Measurements from ENCODE around the gene TMPRSS4. TPM values are rescaled to one million over a fixed set of nuclear protein-coding genes. Genes with fewer than 3 reads are reported as not detected.

Gene TMPRSS4
- polyA plus RNA-seq, 1 of the 3 experiments (the other 2 are of a cell fraction) = not detected

DNA sequence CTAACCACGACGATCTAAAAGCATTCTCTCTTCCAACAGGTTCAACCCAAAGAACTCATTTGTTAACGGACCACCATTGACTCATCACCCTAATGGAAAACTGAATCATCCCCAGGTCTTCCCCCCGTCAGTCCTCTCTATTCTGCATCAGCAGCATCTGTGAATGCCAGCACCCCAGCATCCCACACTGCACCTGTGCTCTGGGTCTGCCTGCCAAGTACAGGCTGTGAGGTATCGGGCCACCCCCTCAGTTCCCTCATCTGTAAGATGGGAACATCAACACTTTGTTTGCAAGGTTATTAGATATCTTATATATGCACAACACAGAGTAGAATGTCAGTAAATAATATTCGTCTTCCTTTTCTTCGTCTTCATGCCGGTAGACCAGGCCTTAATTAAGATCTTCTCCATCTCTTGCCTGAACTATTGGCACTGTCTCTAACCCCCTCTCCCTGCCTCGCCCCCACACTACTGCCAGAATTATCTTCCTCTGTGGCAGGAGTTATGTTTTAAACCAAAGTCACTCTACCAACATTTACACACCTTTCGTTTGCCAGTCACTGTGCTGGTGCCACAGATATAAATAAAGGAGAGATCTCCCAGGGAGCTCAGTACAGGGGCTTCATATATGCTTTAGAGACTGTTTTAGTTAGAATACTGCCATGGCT is 7.8 kb upstream of the TMPRSS4 start:
- POLR2A ChIA-PET = no interaction called here
- H3K27me3 ChIP-seq (ENCODE audit: insufficient read depth) = no peaks in the 10 kb centered on the region
- WGBS (ENCODE audit: low lambda C conversion rate) = 68% methylated on average over 10 of the region's 10 CpGs
- TF ChIP-seq SIN3A (IDR thresholded peaks at IDR 0.05; ENCODE audit: borderline replicate concordance, low read depth, low read length) (no peak), RCOR1 (IDR thresholded peaks at IDR 0.05; ENCODE audit: low read length) (no peak), JUND (IDR thresholded peaks at IDR 0.05) (no peak)
- H3K4me1 ChIP-seq (ENCODE audit: control insufficient read depth in 1 of 2, insufficient read depth in 2 of 2, low read depth in 1 of 2, low read length in 1 of 2) = no peaks in the 10 kb centered on the region
- H3K9ac ChIP-seq = no peak overlapping the region
- H3K27ac ChIP-seq (ENCODE audit: low read depth in 2 of 2, low read length in 1 of 2) = no peak overlapping the region
- no peak overlapping the region for H3K4me3 ChIP-seq (ENCODE audit: low read depth in 2 of 2, low read length in 1 of 2)
- DNase-seq = no peak
- no peak overlapping the region for H2AFZ ChIP-seq (ENCODE audit: low read depth)
- no peaks in the 10 kb centered on the region for H4K20me1 ChIP-seq (ENCODE audit: insufficient read depth)
- no peaks in the 10 kb centered on the region for H3K36me3 ChIP-seq (replicated peaks in 1 of 2; ENCODE audit: control insufficient read depth in 1 of 2, insufficient read depth in 2 of 2, low read length in 1 of 2)
- H3K9me3 ChIP-seq = no peaks in the 10 kb centered on the region
- no peak overlapping the region for H3K4me2 ChIP-seq
- CTCF ChIA-PET = interaction anchor here (1.1 to 2.8 kb wide), 3 partner anchors 16 to 102 kb away, joined by 3 to 13 read pairs (median 3); no protein-coding TSS in a partner anchor
- no peaks in the 10 kb centered on the region for H3F3A ChIP-seq (replicated peaks; ENCODE audit: insufficient read depth)
- no peaks in the 10 kb centered on the region for H3K9me2 ChIP-seq
- no peaks in the 10 kb centered on the region for H3K79me2 ChIP-seq (ENCODE audit: insufficient read depth)

- H2AFZ ChIP-seq (ENCODE audit: low read depth) = no peak overlapping the region
- H3K4me1 ChIP-seq (ENCODE audit: control insufficient read depth in 1 of 2, insufficient read depth in 2 of 2, low read depth in 1 of 2, low read length in 1 of 2) = no peaks in the 10 kb centered on the region
- TF ChIP-seq GATA2 (CRISPR knock-in tag; IDR thresholded peaks at IDR 0.05) (no peak), MEF2A (IDR thresholded peaks at IDR 0.05; ENCODE audit: borderline replicate concordance, low read depth) (no peak), RXRA (IDR thresholded peaks at IDR 0.05; ENCODE audit: borderline replicate concordance, low read depth) (no peak), TCF12 (IDR thresholded peaks at IDR 0.05) (no peak), PBX3 (IDR thresholded peaks at IDR 0.05) (no peak), YY1 (IDR thresholded peaks at IDR 0.05; ENCODE audit: low read depth) (no peak), USF1 (IDR thresholded peaks at IDR 0.05; ENCODE audit: borderline replicate concordance, low read depth) (no peak), TAF1 (IDR thresholded peaks at IDR 0.05; ENCODE audit: borderline replicate concordance, low read depth, low read length) (no peak), EP300 (IDR thresholded peaks at IDR 0.05; ENCODE audit: borderline replicate concordance in 1 of 2, low read depth in 1 of 2, low read length in 1 of 2) (no peak), IRF3 (IDR thresholded peaks at IDR 0.05; ENCODE audit: low read depth, low read length) (no peak), NRF1 (IDR thresholded peaks at IDR 0.05; ENCODE audit: low read depth, low read length) (no peak), CHD2 (IDR thresholded peaks at IDR 0.05; ENCODE audit: low read length, partially characterized antibody) (no peak)
- TF ChIP-seq, protein P1, sequence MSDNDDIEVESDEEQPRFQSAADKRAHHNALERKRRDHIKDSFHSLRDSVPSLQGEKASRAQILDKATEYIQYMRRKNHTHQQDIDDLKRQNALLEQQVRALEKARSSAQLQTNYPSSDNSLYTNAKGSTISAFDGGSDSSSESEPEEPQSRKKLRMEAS (IDR thresholded peaks at IDR 0.05; ENCODE audit: low read depth) = no peak
- TF ChIP-seq, protein P2, sequence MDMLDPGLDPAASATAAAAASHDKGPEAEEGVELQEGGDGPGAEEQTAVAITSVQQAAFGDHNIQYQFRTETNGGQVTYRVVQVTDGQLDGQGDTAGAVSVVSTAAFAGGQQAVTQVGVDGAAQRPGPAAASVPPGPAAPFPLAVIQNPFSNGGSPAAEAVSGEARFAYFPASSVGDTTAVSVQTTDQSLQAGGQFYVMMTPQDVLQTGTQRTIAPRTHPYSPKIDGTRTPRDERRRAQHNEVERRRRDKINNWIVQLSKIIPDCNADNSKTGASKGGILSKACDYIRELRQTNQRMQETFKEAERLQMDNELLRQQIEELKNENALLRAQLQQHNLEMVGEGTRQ (IDR thresholded peaks at IDR 0.05; ENCODE audit: borderline replicate concordance, low read depth, low read length) = no peak
- TF ChIP-seq, protein P3, sequence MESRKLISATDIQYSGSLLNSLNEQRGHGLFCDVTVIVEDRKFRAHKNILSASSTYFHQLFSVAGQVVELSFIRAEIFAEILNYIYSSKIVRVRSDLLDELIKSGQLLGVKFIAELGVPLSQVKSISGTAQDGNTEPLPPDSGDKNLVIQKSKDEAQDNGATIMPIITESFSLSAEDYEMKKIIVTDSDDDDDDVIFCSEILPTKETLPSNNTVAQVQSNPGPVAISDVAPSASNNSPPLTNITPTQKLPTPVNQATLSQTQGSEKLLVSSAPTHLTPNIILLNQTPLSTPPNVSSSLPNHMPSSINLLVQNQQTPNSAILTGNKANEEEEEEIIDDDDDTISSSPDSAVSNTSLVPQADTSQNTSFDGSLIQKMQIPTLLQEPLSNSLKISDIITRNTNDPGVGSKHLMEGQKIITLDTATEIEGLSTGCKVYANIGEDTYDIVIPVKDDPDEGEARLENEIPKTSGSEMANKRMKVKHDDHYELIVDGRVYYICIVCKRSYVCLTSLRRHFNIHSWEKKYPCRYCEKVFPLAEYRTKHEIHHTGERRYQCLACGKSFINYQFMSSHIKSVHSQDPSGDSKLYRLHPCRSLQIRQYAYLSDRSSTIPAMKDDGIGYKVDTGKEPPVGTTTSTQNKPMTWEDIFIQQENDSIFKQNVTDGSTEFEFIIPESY (IDR thresholded peaks at IDR 0.05; ENCODE audit: borderline replicate concordance, low read depth) = no peak
- no peak overlapping the region for H3K27ac ChIP-seq (ENCODE audit: low read depth in 2 of 2, low read length in 1 of 2)
- H3K9ac ChIP-seq = no peak overlapping the region
- H4K20me1 ChIP-seq (ENCODE audit: insufficient read depth) = no peaks in the 10 kb centered on the region
- H3K36me3 ChIP-seq (replicated peaks in 1 of 2; ENCODE audit: control insufficient read depth in 1 of 2, insufficient read depth in 2 of 2, low read length in 1 of 2) = no peaks in the 10 kb centered on the region
- no peaks in the 10 kb centered on the region for H3F3A ChIP-seq (replicated peaks; ENCODE audit: insufficient read depth)
- peaks cover 2% of the 10 kb centered on the region; the same call in 1 of the 2 replicates for H3K27me3 ChIP-seq (ENCODE audit: insufficient read depth)
- no peaks in the 10 kb centered on the region for H3K79me2 ChIP-seq (ENCODE audit: insufficient read depth)
- ChIA-PET POLR2A (no interaction called here), CTCF (interaction anchor here (0.8 to 2.8 kb wide), 7 partner anchors 9 to 646 kb away, joined by 3 to 13 read pairs (median 4); no protein-coding TSS in a partner anchor)
- no peaks in the 10 kb centered on the region for H3K9me2 ChIP-seq
- H3K9me3 ChIP-seq = no peaks in the 10 kb centered on the region
- H3K4me2 ChIP-seq = no peak overlapping the region
- DNase-seq = no peak
- WGBS (ENCODE audit: low lambda C conversion rate) = 52% methylated on average over 3 of the region's 3 CpGs
- no peak overlapping the region for H3K4me3 ChIP-seq (ENCODE audit: low read depth in 2 of 2, low read length in 1 of 2)
These were observed 5.4 kb upstream of the TMPRSS4 start for GRCh38 chr11:118071416-118072030.

Measured in SK-N-SH (cell line).